ENCODE measurements around the gene POU2F1. TPM values are rescaled to one million over a fixed set of nuclear protein-coding genes. Genes with fewer than 3 reads are reported as not detected.

Gene POU2F1
- total RNA-seq, 1 donor from 2014 or later = 36.1 TPM

GRCh38 chr1:167412920-167413319 lies 192.2 kb downstream of the POU2F1 start:
- H3K4me1 Mint-ChIP-seq (ENCODE audit: low read depth) = peaks cover 8% of the 10 kb centered on the region
- no peak for DNase-seq (ENCODE audit: low spot score, unreplicated experiment)
- H3K4me3 Mint-ChIP-seq (ENCODE audit: low read depth) = no peak overlapping the region
- no peaks in the 10 kb centered on the region for H3K9me3 Mint-ChIP-seq (ENCODE audit: low read depth)
- no peak overlapping the region for H3K27ac Mint-ChIP-seq
- H3K36me3 Mint-ChIP-seq (ENCODE audit: insufficient read depth) = peaks cover 25% of the 10 kb centered on the region
- no peak for TF ChIP-seq CTCF (IDR thresholded peaks at IDR 0.05; ENCODE audit: unreplicated experiment)
- no peaks in the 10 kb centered on the region for H3K27me3 Mint-ChIP-seq

- peaks cover 11% of the 10 kb centered on the region for H3K4me1 Mint-ChIP-seq (ENCODE audit: low read depth)
- no peaks in the 10 kb centered on the region for H3K9me3 Mint-ChIP-seq (ENCODE audit: low read depth)
- H3K4me3 Mint-ChIP-seq (ENCODE audit: low read depth) = no peak overlapping the region
- H3K36me3 Mint-ChIP-seq (ENCODE audit: insufficient read depth) = peaks cover 26% of the 10 kb centered on the region
- no peak for TF ChIP-seq CTCF (IDR thresholded peaks at IDR 0.05; ENCODE audit: unreplicated experiment)
- H3K27me3 Mint-ChIP-seq = no peaks in the 10 kb centered on the region
- no peak overlapping the region for H3K27ac Mint-ChIP-seq
- no peak for DNase-seq (ENCODE audit: low spot score, unreplicated experiment)
These were observed 192.6 kb downstream of the POU2F1 start for GRCh38 chr1:167413328-167413727.

GRCh38 chr1:167416506-167416905 lies 195.8 kb downstream of the POU2F1 start:
- no peak for TF ChIP-seq CTCF (IDR thresholded peaks at IDR 0.05; ENCODE audit: unreplicated experiment)
- Mint-ChIP-seq H3K4me3 (ENCODE audit: low read depth) (no peak overlapping the region), H3K4me1 (ENCODE audit: low read depth) (peaks cover 11% of the 10 kb centered on the region), H3K36me3 (ENCODE audit: insufficient read depth) (peaks cover 21% of the 10 kb centered on the region), H3K27ac (no peak overlapping the region), H3K9me3 (ENCODE audit: low read depth) (no peaks in the 10 kb centered on the region), H3K27me3 (no peaks in the 10 kb centered on the region)
- DNase-seq (ENCODE audit: low spot score, unreplicated experiment) = no peak

GRCh38 chr1:167418391-167418790 lies 197.7 kb downstream of the POU2F1 start:
- no peaks in the 10 kb centered on the region for H3K9me3 Mint-ChIP-seq (ENCODE audit: low read depth)
- H3K27ac Mint-ChIP-seq = no peak overlapping the region
- H3K36me3 Mint-ChIP-seq (ENCODE audit: insufficient read depth) = peaks cover 9% of the 10 kb centered on the region
- H3K4me3 Mint-ChIP-seq (ENCODE audit: low read depth) = no peak overlapping the region
- DNase-seq (ENCODE audit: low spot score, unreplicated experiment) = no peak
- no peaks in the 10 kb centered on the region for H3K27me3 Mint-ChIP-seq
- no peak for TF ChIP-seq CTCF (IDR thresholded peaks at IDR 0.05; ENCODE audit: unreplicated experiment)
- peaks cover 11% of the 10 kb centered on the region for H3K4me1 Mint-ChIP-seq (ENCODE audit: low read depth)

- no peak overlapping the region for H3K27ac Mint-ChIP-seq
- TF ChIP-seq CTCF (IDR thresholded peaks at IDR 0.05; ENCODE audit: unreplicated experiment) = no peak
- no peak overlapping the region for H3K4me3 Mint-ChIP-seq (ENCODE audit: low read depth)
- H3K36me3 Mint-ChIP-seq (ENCODE audit: insufficient read depth) = peaks cover 6% of the 10 kb centered on the region
- peaks cover 11% of the 10 kb centered on the region for H3K4me1 Mint-ChIP-seq (ENCODE audit: low read depth)
- no peaks in the 10 kb centered on the region for H3K27me3 Mint-ChIP-seq
- no peaks in the 10 kb centered on the region for H3K9me3 Mint-ChIP-seq (ENCODE audit: low read depth)
- no peak for DNase-seq (ENCODE audit: low spot score, unreplicated experiment)
These were observed 198.6 kb downstream of the POU2F1 start for GRCh38 chr1:167419245-167419644.
